ENCODE measurements around the gene SLC28A3.

GRCh38 chr9:84296146-84296843, 44.3 kb downstream of the SLC28A3 start:
- no peak for TF ChIP-seq POLR2A (IDR thresholded peaks at IDR 0.05; ENCODE audit: low read length)
- no peak for TF ChIP-seq GATA1 (IDR thresholded peaks at IDR 0.05; ENCODE audit: low read depth, low read length)
